Right ventricle myocardium superior (tissue), 1 donor: ENCODE results near the gene NCOA3. TPM values are rescaled to one million over a fixed set of nuclear protein-coding genes. Genes with fewer than 3 reads are reported as not detected.

Experiments
- ATAC-seq: fragments of 200-7000 bp; cut with Tn5 transposase; one replicate; pipeline ENCODE4 v1.9.1; 2020; ENCODE audit warnings: mild to moderate bottlenecking; ENCODE audit not compliant: poor library complexity
- DNase-seq: peaks from one replicate; pipeline ENCODE4 v3.0.0-alpha.2; 2020
- intact Hi-C: fragments of 100-400 bp; cut with DNase I; formaldehyde crosslinking; loops from one replicate; pipeline ENCODE4 v1.11.2; 2022
- total RNA-seq: library from RNA; stranded (reverse); fragmentation: NEBNext Ultra II Directional; extraction: Animal tissue kit (Norgen Biotek cat#: 25700); gene quantifications from one replicate; pipeline ENCODE4 v1.2.1, GENCODE V29; 2021
- donor health status: DM: no; HTN: yes; CAD: no; lungs with severe emphysema.

Gene NCOA3
- total RNA-seq, 1 donor from 2014 or later, result 19.1 TPM

DNA sequence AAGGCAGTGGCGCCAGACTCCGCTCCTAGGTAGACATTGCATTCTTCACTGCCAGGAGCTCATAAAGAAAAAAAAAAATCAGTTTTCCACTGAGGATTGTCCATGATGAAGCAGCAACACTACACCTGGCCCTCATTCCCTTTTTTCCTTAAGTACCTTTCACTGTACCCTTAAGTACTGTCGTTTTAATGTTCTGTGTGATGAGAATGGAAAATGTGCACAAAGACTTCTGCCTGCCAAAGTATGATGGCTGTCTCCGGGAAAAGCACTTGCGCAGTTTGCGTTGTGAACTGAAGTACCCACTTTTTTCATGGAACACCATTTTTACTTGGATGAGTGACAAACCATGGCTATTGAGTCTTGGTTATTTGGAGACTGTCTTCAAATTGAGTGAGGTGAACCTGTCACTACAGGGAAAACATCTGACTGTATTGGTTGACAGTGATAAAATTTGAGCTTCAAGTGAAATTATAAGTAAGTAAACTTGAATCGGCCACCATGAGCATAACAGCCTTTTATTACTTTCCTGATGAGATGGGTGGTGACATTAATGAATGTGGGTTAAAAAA lies 104.8 kb downstream of the NCOA3 start:
- ATAC-seq (no peak), DNase-seq (no peak)
- intact Hi-C loops, result no loop called here

DNA sequence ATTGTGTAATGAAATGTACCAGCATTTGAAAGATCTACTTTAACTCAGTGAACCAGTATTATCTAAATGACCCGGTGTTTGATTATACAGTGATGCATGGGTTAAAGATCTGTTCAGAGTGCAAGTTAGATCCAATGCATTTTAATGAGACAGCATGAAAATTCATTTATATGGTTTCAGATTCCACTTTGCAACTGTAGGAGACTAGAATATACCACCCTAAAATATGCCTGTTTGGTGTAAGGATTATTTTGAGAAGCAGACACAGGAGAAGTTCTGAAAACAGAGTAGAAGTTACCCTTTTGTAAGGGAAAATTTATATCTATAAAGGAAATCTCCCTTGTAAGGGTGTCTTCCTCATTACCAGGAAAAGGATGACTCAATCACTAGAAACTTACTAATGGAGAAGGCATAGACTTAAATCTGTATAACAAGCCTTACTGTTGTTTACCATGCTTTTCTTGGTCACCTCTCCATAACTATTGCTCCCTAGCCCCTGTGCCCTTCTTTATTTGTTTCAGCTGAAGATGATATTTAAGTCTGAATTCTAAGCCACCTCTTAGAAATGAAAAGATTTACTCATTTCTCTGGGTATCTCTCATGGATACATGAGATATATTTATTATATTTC lies 105.4 kb downstream of the NCOA3 start:
- intact Hi-C loops, result no loop called here
- DNase-seq (no peak), ATAC-seq (no peak)

DNA sequence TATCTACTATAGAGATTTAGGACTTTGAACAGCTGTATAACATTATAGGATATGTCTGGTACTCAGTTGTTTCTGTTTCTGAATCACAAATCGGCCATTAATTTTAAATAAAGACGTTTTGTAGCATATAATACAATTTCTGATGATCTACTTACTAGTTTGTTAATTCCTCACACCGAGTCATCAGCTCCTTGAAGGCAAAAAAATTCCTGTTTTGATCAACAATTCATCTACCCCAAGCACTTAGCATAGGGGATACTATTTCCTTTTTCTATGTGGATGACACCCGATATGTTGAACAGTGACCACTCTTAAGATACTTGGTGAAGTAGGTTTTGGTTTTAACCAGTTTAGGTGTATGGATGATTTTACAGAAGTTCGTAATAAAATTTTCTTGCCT lies 107.3 kb downstream of the NCOA3 start:
- intact Hi-C loops, result no loop called here
- DNase-seq, result no peak
- ATAC-seq, result no peak

DNA sequence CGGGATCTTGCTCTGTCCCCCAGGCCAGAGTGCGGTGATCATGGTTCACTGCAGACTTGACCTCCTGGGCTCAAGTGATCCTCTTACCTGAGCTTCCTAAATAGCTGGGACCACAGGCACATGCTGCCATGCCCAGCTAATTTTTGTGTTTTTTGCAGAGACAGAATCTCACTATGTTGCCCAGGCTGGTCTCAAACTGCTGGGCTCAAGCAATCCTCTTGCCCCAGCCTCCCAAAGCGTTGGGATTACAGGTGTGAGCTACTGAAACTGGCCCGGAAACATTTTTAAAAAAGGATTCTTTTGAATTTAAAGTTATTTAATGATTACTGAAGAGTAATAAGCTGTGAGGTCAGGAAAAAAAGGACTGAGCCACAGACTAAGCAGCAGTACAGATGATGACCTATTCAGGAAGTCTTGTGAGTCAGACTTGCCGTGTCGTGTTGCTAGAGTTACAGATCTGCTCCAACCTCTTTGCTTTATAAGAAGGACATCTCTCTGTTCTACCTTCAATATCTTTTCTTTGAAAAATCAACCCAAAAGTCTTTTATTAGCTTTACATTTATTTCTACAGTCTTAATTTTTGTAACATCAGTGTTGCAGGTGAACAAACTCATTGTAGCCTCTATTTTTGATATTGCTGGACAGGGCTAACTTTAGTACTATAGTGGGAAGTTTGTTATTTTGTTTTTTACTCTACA lies 108.7 kb downstream of the NCOA3 start:
- no peak for DNase-seq
- peak; percentile 48 for ATAC-seq
- intact Hi-C loops, result loop anchor here (10.0 kb wide), 2 partner anchors 106 to 226 kb away; partner anchors contain the start of gene NCOA3

DNA sequence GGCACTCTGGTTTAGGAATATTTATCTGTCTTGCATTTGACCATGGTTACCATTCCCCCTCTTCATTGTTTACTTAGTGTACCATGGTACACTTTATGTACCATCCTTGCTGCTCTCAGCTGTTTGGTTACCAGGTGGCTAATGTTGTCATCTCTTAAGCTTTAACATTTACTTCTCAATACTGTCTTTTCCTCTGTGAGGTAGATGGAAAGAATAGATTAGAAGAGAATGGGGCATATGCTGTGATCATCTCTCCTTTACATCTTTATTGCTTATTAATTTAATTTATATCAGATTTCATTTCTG lies 109.2 kb downstream of the NCOA3 start:
- DNase-seq, result no peak
- intact Hi-C loops, result loop anchor here (10.0 kb wide), 2 partner anchors 106 to 226 kb away; partner anchors contain the start of gene NCOA3
- ATAC-seq, result no peak

DNA sequence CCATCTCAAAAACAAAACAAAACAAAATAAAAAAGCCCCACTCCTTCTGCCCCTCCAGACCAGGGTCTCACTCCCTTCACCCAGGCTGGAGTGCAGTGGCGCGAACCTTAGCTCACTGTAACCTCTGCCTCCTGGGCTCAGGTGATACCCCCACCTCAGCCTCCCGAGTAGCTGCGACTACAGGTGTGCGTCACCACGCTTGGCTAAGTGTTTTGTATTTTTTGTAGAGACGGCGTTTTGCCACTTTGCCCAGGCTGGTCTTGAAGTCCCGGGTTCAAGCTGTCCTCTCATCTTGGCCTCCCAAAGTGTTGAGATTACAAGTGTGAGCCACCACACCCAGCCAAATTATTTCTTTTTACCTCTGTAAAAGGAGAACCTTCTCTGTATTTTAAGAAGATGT lies 110.1 kb downstream of the NCOA3 start:
- no peak for ATAC-seq
- no peak for DNase-seq
- intact Hi-C loops, result loop anchor here (10.0 kb wide), 2 partner anchors 107 to 227 kb away; partner anchors contain the start of gene NCOA3

DNA sequence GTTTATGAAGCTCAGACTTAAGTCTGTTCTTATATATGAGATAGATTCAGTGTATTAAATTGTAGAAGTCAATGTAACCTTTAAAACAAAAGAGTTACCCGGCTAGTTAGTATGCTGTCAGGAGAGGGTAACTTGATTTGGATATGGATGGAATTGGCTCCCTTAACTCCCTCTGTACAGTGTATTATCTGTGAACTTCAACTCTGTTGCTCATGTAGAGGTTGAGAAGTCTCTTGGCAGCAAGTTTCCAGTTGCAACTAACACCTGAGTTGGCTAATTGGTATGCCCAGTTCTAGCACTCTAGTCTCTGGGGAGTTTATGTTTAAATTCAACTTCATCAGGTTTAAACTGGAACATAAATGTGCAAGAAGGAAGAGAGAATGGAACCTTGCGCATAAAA lies 111.0 kb downstream of the NCOA3 start:
- ATAC-seq, result peak; percentile 47
- intact Hi-C loops, result loop anchor here (10.0 kb wide), 2 partner anchors 108 to 228 kb away; partner anchors contain the start of gene NCOA3

DNA sequence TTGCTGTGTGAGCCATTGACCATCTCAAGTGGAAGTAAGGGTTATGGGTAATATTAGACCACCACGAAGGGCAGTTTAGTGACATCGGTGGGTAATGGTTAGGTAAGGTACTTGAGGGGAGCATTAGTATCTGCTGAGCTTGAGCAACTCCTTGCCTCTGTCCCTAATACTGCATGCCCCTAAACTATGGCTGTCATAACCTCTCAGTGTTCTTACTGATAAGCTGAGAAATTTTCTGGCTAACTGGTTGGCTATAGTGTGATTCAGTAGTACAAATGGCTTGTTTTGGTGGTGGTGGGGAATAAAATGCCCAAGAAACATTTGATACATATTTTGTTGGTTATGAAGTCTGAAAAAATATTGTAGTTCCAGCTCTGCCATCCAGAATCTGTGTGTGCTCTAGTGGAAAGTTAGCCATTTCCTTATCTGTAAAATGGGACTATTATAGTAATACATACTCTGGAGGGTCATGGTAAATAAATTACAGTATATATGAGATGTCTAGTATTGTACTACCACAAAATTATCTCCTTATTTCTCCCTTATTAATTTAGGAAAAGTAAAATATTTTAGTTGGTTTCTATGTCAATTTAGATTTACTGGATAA lies 113.1 kb downstream of the NCOA3 start:
- ATAC-seq (no peak), DNase-seq (no peak)
- intact Hi-C loops, result loop anchor here (10.0 kb wide), 2 partner anchors 110 to 230 kb away; partner anchors contain the start of gene NCOA3

More for the DNA sequence above, 111.0 kb downstream of the NCOA3 start:
- no peak for DNase-seq

DNA sequence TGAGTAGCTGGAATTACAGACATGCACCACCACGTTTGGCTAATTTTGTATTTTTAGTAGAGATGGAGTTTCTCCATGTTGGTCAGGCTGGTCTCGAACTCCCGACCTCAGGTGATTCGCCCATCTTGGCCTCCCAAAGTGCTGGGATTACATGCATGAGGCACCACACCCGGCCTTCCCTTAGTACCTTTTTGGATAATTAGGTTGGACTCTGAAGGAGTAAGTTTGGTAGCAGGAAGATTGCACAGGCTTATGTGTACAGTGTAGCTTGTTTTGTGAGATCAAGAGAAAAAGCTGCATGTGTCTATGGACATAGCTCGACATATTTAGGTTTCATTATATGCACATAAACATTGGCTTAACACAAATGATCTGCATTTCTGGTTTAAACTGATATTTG lies 116.8 kb downstream of the NCOA3 start:
- intact Hi-C loops, result loop anchor here (10.0 kb wide), 2 partner anchors 114 to 234 kb away; partner anchors contain the start of gene NCOA3
- no peak for DNase-seq
- no peak for ATAC-seq

DNA sequence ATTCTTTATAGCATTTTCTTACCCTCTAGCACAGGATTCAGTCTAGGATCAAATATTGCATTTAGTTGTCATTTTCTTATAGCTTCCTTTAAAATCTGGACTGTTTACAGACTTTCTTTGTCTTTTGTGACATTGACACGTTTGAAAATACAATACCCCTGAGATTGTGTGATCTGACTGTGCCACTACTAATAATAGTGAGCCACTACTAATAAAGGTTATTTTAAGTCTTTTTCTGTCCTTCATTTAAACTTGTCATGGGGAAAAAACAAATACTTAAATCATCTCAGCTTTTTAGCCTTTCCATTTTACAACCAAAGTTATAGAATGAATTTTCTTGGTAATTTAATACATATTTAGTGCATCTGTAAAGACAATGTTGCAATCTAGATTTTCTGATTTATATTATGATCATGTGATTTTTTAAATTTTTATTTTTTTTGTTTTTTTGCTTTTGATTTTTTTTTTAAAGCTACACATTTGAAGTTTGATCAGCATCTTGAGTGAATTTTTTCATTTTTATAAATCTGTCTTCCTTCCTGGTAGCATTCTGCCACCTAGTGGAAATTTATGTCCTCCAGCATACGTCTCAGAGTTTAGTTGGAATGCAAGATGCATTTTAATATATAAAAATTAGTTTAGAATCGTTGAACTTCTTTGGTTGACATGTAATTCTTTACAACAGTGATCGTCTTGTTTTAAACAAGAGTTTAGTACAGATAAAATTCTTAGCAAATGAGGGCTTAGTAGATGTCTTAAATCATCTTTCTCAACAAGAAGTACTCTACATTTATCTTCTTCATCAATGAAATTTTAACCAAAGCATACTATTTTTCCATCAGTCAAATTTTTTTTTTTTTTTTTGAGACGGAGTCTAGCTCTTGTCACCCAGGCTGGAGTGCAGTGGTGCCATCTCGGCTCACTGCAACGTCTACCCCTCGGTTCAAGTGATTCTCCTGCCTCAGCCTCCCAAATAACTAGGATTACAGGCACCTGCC lies 119.4 kb downstream of the NCOA3 start:
- intact Hi-C loops, result loop anchor here (10.0 kb wide), 2 partner anchors 346 to 416 kb away; no protein-coding TSS in a partner anchor
- ATAC-seq (peak; percentile 69), DNase-seq (no peak)

DNA sequence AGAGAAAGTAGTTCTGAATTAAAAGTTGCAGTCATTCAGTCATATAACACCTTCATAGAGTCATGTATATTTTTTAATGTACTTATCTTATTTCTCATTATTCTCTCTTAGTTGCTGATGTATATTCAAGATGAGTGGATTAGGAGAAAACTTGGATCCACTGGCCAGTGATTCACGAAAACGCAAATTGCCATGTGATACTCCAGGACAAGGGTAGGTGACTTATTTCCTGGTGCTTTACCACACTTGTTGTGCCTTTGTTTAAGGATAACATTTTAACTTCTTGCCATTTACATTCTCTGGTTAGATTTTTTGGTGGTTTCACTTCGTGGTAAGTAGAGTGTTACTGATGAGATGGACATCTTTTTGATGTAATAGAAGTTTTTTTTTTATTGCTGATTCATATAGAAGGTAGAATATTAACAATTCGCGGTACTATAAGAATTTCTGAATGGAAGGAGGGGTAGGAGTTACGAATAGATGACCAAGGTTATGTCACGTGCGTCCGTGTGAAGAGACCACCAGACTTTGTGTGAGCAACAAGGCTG lies 120.5 kb downstream of the NCOA3 start:
- intact Hi-C loops, result loop anchor here (10.0 kb wide), 2 partner anchors 347 to 417 kb away; no protein-coding TSS in a partner anchor
- ATAC-seq (no peak), DNase-seq (no peak)

DNA sequence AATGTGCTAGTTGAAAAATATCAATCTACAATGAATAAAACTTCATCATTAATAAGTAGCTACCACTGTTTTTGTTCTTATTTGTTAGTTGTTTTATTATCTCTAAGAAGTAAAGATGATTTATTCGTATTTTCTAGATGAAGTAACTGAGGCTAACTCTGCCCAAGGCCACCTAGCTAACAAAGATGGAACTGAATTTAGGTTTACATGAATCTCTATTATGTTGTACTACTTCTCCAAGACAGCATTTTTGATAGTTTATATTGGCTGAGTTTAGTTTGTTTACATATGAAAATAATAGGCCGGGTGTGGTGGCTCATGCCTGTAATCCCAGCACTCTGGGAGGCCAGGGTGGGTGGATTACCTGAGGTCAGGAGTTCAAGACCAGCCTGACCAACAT lies 121.5 kb downstream of the NCOA3 start:
- no peak for ATAC-seq
- DNase-seq, result no peak
- intact Hi-C loops, result loop anchor here (10.0 kb wide), 2 partner anchors 348 to 418 kb away; no protein-coding TSS in a partner anchor

DNA sequence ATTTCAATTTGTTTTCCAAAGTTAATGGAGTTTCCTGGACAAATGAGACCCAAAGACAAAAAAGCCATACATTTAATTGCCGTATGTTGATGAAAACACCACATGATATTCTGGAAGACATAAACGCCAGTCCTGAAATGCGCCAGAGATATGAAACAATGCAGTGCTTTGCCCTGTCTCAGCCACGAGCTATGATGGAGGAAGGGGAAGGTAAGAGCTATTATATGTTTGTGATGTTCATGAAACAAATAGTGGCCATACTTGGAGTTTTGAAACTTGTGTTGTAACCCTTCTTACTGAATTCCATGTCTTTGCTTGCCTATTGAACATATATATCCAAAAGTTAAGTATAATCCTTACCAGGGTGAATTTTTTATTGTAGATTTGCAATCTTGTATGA lies 125.9 kb downstream of the NCOA3 start:
- no peak for DNase-seq
- intact Hi-C loops, result loop anchor here (10.0 kb wide), 2 partner anchors 353 to 423 kb away; no protein-coding TSS in a partner anchor
- no peak for ATAC-seq

DNA sequence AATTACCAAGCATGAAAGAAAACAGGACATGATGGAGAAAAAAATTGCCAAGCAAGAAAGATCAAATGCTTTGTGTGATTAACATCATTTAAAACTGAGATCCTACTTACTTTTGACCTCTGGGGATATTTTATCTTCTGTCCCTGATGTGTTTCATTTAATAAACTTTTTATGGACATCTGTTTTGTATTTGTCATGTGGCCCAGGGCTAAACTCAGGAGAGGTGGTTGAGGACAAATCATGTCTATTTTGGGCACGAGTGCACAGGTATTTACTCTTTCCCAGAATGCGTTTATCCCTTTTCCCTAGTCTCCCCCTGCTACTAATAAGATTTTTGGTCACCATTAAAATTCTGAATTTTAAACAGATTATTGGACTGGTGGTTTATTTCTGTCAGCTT lies 128.2 kb downstream of the NCOA3 start:
- DNase-seq (no peak), ATAC-seq (no peak)
- intact Hi-C loops, result loop anchor here (10.0 kb wide), 2 partner anchors 355 to 425 kb away; no protein-coding TSS in a partner anchor

DNA sequence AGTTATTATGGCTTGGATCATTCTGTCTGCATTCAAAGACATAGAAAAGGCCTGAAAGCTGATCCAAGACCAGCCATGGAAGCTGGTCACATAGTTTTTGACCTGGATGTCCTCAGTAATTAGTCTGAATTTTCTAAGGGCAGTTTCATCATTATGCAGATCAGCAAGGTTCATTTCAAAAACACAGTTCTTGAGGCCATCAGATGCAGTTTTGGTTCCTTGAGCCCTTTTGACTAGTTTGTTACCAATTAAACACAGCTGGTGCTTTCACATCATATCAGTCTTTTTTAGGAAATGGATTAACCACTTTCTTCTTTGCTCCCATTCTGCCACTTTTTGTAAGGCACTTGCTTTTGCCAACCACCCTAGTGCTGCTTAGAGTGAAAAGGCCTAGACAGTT lies 129.4 kb downstream of the NCOA3 start:
- intact Hi-C loops, result no loop called here
- ATAC-seq, result no peak
- no peak for DNase-seq

DNA sequence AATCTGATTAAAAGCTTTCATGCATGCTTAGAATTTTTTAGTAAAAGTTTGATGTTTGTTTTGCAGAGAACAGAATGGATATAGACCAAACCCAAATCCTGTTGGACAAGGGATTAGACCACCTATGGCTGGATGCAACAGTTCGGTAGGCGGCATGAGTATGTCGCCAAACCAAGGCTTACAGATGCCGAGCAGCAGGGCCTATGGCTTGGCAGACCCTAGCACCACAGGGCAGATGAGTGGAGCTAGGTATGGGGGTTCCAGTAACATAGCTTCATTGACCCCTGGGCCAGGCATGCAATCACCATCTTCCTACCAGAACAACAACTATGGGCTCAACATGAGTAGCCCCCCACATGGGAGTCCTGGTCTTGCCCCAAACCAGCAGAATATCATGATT lies 133.6 kb downstream of the NCOA3 start:
- ATAC-seq, result no peak
- intact Hi-C loops, result no loop called here

DNA sequence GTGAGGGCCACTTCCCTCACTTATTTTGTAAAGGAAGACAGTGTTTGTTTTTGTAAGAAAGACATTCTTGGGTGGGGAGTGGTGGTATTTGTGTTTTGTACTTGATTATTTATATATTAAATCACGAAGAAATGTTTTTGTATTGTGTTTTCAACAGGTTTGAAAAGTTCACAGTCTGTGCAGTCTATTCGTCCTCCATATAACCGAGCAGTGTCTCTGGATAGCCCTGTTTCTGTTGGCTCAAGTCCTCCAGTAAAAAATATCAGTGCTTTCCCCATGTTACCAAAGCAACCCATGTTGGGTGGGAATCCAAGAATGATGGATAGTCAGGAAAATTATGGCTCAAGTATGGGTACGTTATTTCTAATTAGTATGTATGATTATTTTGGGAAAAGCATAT lies 137.2 kb downstream of the NCOA3 start:
- ATAC-seq (no peak), DNase-seq (no peak)
- intact Hi-C loops, result no loop called here

More for the DNA sequence above, 133.6 kb downstream of the NCOA3 start:
- DNase-seq, result no peak

DNA sequence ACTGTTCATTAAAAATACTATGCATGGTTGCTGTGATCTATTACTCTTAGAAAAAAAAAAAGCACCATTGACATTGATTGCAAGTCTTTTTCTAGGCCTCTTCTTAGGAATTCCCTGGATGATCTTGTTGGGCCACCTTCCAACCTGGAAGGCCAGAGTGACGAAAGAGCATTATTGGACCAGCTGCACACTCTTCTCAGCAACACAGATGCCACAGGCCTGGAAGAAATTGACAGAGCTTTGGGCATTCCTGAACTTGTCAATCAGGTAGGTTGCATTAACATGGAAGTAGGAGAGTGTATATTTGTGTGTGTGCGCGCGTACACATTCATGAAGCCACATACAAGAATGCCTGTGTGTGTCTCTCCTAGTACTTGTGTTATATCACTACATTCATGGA lies 140.4 kb downstream of the NCOA3 start:
- ATAC-seq (no peak), DNase-seq (no peak)
- intact Hi-C loops, result no loop called here
